Left renal pelvis (tissue), 4 donors: ENCODE data around the gene PRKAB2. TPM values are rescaled to one million over a fixed set of nuclear protein-coding genes. Genes with fewer than 3 reads are reported as not detected.
A peak's percentile ranks its signal among the peaks of the same experiment; 100 is the strongest.
"Not testable (repeated sequence)": the region's sequence is repeated elsewhere in the genome, so short reads cannot be mapped to it uniquely, and the experiment has no call there.

Experiments
- DNase-seq, 4 donors: peaks; one replicate each; pipeline ENCODE4 v3.0.0-alpha.2; 2013; ENCODE audit warnings: low read depth in 4 of 4, low spot score in 3 of 4
- polyA plus RNA-seq, 4 donors: library from polyadenylated mRNA; unstranded; fragments of 120-200 nt; gene quantifications; one replicate each; pipeline ENCODE4 v1.2.1, GENCODE V29; 2013; ENCODE audit not compliant: insufficient read length in 4 of 4

PRKAB2 gene, protein sequence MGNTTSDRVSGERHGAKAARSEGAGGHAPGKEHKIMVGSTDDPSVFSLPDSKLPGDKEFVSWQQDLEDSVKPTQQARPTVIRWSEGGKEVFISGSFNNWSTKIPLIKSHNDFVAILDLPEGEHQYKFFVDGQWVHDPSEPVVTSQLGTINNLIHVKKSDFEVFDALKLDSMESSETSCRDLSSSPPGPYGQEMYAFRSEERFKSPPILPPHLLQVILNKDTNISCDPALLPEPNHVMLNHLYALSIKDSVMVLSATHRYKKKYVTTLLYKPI
- 10 to 100 TPM; 21.1 to 26.1 (median 24.7) TPM for polyA plus RNA-seq

- peak; percentile 88 to 92 (median 90) for DNase-seq
Measured at GRCh38 chr1:147172168-147173016, at the start of gene PRKAB2. TSS of gene PRKAB2 (minus strand) at chr1:147172470. CDS start at chr1:147172144, 326 bp downstream.

DNA sequence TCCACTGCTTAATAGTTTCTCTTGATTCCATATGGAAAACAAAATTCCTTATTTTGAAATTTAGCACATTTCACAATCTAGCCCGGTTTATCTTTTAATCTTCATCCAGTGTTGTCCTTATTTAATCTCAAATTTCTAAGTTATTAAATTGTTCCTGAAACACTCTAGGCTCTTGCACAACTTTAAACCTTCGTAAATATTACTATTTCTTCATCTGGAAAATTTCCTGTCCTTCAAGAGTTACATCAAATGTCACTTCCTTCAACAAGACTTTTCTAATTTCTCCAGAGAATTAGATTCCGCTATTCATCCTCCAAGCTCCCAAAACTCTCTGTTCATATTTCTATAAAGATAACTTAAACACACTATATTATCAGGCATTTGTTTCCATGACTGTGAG, 46.3 kb upstream of the PRKAB2 start:
- no peak for DNase-seq

- DNase-seq: no peak
Measured at GRCh38 chr1:147217141-147217540, 44.9 kb upstream of the PRKAB2 start.

DNA sequence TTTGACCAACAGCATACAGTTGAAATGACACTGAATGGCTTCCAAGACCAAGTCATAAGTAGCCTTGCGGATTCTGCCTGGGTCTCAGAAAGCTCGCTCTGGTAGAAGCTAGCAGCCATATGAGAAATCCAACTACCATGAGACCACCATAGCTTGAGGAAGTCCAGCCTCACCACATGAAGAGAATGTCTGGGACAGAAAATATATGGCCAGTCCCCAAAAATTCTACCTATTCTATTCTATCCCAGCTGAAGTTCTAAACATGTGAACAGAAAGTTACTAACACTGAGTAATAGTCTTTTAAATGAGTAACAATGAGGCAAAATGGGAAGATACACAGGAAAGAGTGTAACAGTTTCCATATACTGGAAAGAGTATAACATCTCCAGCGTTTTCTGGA, 43.9 kb upstream of the PRKAB2 start:
- DNase-seq: no peak

DNA sequence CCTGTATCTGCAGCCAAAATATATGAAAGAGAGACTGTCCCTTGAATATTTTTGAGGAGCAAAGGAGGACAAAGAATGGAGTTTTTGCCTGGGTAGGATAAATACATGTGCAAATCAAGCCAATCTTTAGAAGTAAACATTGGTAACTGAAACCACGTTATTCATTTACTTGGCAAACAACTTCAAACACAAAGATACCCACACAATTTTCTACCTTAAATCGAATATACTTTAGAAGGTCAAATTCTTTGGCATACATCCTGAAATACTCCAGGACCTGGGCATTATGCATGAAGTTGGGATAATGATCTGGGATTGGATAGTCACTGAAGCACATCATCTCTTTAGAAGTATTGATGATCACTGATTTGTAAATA, 43.3 kb upstream of the PRKAB2 start:
- no peak for DNase-seq

DNA sequence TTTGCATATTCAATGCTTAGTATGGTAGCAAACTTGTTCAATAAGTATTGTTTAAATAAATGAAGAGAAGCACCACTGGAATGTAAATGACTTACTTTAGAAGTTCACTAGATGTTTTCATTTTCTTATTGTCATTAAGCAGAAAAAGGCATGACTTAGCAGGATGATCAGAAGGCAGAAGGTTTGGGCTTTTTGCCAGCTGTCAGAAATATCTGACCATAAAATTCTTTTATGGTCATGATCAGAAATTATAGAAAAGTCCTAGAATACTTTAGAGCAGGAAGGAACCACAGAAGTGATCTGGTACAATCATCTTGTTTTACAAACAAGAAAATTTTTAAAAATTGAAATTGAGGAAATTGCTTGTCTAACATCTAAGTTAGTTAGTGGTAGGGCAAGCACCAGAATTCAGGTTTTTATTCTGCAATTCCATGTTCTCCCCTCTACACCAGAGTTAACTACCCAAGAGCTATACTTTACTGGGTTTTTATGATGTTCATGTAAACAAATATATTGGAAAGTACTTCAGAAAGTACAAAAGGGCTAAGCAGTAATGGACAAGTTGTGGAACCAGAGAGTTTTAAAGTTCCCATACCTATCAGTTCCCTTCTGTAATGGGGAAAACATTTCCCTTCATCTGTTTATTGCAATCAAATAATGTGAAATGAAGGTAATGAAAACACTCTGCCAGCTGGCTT, 42.7 kb upstream of the PRKAB2 start:
- DNase-seq: no peak

- DNase-seq: no peak
Measured at GRCh38 chr1:147214325-147214724, 42.1 kb upstream of the PRKAB2 start.

GRCh38 chr1:147213271-147213670, 41.0 kb upstream of the PRKAB2 start:
- no peak for DNase-seq

GRCh38 chr1:147211577-147211976, 39.3 kb upstream of the PRKAB2 start:
- no peak for DNase-seq

DNA sequence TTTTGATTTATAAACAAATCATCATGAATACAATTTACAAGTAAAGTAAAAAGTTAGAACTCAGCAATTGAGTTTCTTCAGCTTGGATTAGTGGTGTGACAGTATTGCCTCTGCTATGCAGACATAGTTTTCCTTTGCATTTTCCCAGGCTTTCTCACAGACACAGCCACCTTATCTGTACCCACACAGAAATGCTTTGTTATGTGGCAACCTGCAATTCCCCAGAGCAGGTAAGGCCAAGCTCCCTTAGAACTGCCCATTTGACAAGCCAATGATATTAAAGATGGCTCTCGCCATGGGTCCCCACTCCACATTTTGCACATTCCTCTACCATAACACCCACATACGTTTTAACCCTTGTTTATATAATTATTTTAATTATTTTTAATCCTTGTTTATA, 38.7 kb upstream of the PRKAB2 start:
- no peak for DNase-seq

DNA sequence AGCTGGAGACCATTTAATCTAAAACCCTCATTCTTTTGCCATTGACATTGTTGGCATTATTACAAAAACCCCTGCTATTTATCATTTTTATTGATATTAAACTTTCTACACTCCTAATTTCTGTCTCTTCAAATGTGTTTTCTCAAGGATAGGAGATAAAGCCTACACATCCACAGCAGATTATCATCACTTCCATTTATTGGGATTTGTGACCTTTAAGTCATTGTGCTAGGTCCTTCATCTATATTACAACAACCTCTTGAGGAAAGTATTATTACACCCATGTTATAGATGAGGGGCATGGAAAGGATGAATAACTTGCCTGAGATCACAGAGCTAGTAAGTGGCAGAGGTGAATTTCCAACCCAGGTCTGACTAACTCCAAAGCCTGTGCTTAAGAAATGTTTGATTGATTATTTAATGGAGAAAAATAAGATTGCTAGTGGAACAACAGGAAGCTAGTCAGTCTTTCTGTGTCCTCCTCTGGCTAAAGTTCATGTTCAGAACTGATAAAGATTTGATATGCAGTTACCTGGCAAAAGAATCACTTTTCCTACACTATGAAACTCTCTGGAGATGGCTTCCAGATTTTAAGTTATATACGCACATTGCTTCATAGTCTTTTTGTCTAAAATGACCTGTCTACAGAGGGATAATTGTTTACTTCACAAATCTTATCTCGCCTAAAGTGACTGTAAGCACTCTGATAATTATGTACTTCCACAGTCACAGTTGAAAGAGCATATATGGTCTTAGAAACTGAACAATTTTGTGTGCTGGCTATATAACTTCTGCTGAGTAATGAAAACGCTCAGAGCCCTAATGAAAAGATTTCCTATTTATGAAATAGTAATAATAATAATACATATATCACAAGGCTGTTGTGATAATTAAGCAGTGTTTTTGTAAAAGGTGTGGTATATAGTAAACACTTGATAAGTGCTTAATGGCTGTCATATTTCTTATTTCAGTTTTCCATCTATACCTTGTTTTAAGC, 37.9 kb upstream of the PRKAB2 start:
- no peak for DNase-seq

DNA sequence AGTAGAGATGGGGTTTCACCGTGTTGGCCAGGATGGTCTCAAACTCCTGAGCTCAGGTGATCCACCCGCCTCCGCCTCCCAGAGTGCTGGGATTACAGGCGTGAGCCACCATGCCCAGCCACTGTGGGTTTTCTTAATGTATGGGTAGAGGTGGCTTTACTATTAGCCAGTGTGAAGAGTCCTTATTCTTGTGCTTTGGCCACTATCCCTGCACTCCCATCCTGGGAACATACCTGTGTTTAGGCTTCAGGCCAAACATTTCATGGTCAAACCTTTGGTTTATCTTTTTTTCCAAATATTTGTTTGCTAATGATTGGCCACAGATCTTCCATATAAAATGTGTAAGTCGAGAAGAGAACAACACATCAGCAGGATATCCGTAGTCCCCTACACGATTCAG, 36.3 kb upstream of the PRKAB2 start:
- no peak for DNase-seq

DNA sequence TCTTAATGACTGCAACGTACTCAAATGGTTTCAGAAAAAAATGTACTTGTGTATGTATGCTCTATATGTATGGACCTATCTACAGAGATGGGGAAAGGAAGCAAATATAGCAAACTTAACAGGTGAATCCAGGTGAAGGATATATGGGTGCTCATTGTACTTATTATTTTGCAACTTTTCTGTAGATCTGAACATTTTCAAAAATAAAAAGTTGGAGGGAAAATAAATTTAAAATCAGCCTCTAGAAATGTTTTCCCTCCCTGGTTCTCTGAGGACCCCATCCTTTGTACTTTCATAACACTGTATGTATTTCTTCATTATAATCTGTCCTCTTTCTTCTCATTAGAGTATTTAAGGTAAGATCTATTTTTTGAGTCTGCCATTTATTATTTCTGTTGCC, 34.9 kb upstream of the PRKAB2 start:
- no peak for DNase-seq

- no peak for DNase-seq
Measured at GRCh38 chr1:147204080-147204479, 31.8 kb upstream of the PRKAB2 start.

DNA sequence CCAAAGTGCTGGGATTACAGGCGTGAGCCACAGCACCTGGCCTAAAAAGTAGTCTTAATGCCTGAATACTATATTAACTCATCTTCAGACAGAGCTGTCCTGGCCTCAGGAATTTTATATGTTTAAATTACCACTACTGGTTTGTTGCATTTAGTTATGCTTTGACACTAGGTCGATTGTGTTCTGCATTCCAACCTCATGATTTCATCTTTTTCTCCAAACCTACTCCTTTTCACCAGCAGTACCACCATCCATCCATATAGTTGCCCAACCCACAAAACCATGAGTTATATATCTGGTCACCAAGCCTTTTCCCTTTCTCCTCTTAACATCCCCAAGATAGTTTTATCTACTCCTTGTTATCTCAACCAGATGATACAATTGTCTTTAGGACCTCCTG, 30.3 kb upstream of the PRKAB2 start:
- no peak for DNase-seq

DNA sequence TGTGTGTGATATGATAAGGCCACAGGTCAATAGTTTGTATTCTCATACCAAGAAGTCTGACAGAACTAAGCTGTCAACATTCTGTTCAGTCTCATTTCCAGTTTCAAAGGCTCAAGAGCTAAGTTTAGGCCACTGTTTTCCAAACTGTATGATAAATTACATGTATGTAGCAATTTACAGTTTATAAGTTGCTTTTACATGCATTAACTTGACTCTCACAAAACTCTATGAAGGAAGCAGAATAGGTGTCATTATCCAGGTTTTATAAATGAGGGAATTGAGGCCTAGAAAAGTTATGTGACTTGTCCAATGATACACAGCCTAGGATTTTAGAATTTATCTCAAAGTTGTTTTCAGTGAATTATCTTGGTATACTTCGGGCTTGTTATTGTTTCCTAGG, 29.5 kb upstream of the PRKAB2 start:
- no peak for DNase-seq

GRCh38 chr1:147201276-147201675, 29.0 kb upstream of the PRKAB2 start:
- DNase-seq: no peak

GRCh38 chr1:147197324-147197723, 25.1 kb upstream of the PRKAB2 start:
- DNase-seq: not testable (repeated sequence)

- DNase-seq: no peak
Measured at GRCh38 chr1:147189514-147189913, 17.2 kb upstream of the PRKAB2 start.

- DNase-seq: no peak
Measured at GRCh38 chr1:147185432-147185831, 13.2 kb upstream of the PRKAB2 start.
